ENCODE measurements around the gene HS2ST1.
"Not testable (repeated sequence)": the region's sequence is repeated elsewhere in the genome, so short reads cannot be mapped to it uniquely, and the experiment has no call there.

The HS2ST1 gene

GRCh38 chr1:87064309-87064708 lies 149.9 kb downstream of the HS2ST1 start:
- no peak for DNase-seq (ENCODE audit: low read depth in 2 of 2)

GRCh38 chr1:87064986-87065385 lies 150.6 kb downstream of the HS2ST1 start:
- no peak for DNase-seq (ENCODE audit: low read depth in 2 of 2)

- DNase-seq (ENCODE audit: low read depth in 2 of 2), result not testable (repeated sequence)
Measured at GRCh38 chr1:87066708-87067107, 152.3 kb downstream of the HS2ST1 start.

GRCh38 chr1:87072411-87072810 lies 158.0 kb downstream of the HS2ST1 start:
- no peak for DNase-seq (ENCODE audit: low read depth in 2 of 2)

GRCh38 chr1:87072904-87073303 lies 158.5 kb downstream of the HS2ST1 start:
- no peak for DNase-seq (ENCODE audit: low read depth in 2 of 2)

GRCh38 chr1:87074001-87074795 lies 159.8 kb downstream of the HS2ST1 start:
- no peak for DNase-seq (ENCODE audit: low read depth in 2 of 2)

- no peak for DNase-seq (ENCODE audit: low read depth in 2 of 2)
Measured at GRCh38 chr1:87077959-87078639, 163.7 kb downstream of the HS2ST1 start.

GRCh38 chr1:87084244-87084836 lies 169.9 kb downstream of the HS2ST1 start:
- no peak for DNase-seq (ENCODE audit: low read depth in 2 of 2)

GRCh38 chr1:87086120-87086519 lies 171.7 kb downstream of the HS2ST1 start:
- DNase-seq (ENCODE audit: low read depth in 2 of 2), result no peak

- no peak for DNase-seq (ENCODE audit: low read depth in 2 of 2)
Measured at GRCh38 chr1:87089070-87089736, 174.8 kb downstream of the HS2ST1 start.

GRCh38 chr1:87089823-87090222 lies 175.4 kb downstream of the HS2ST1 start:
- DNase-seq (ENCODE audit: low read depth in 2 of 2), result no peak

GRCh38 chr1:87091425-87091824 lies 177.0 kb downstream of the HS2ST1 start:
- no peak for DNase-seq (ENCODE audit: low read depth in 2 of 2)

- DNase-seq (ENCODE audit: low read depth in 2 of 2), result no peak
Measured at GRCh38 chr1:87092846-87093245, 178.4 kb downstream of the HS2ST1 start.

GRCh38 chr1:87093286-87093685 lies 178.9 kb downstream of the HS2ST1 start:
- no peak for DNase-seq (ENCODE audit: low read depth in 2 of 2)

- no peak for DNase-seq (ENCODE audit: low read depth in 2 of 2)
Measured at GRCh38 chr1:87094238-87094637, 179.8 kb downstream of the HS2ST1 start.

- DNase-seq (ENCODE audit: low read depth in 2 of 2), result no peak
Measured at GRCh38 chr1:87100271-87100670, 185.8 kb downstream of the HS2ST1 start.

- DNase-seq (ENCODE audit: low read depth in 2 of 2), result no peak
Measured at GRCh38 chr1:87103074-87103473, 188.6 kb downstream of the HS2ST1 start.

- no peak for DNase-seq (ENCODE audit: low read depth in 2 of 2)
Measured at GRCh38 chr1:87104140-87104539, 189.7 kb downstream of the HS2ST1 start.

- no peak for DNase-seq (ENCODE audit: low read depth in 2 of 2)
Measured at GRCh38 chr1:87104945-87105344, 190.5 kb downstream of the HS2ST1 start.

- no peak for DNase-seq (ENCODE audit: low read depth in 2 of 2)
Measured at GRCh38 chr1:87106144-87106543, 191.7 kb downstream of the HS2ST1 start.

- DNase-seq (ENCODE audit: low read depth in 2 of 2), result no peak
Measured at GRCh38 chr1:87106867-87107266, 192.4 kb downstream of the HS2ST1 start.

GRCh38 chr1:87108228-87108627 lies 193.8 kb downstream of the HS2ST1 start:
- no peak for DNase-seq (ENCODE audit: low read depth in 2 of 2)
